ENCODE results near the gene SFRP2. TPM values are rescaled to one million over a fixed set of nuclear protein-coding genes. Genes with fewer than 3 reads are reported as not detected.

The SFRP2 gene
- total and polyA plus RNA-seq, 9 donors = 0.63 to 96.2 (median 11.7) TPM; not detected in 3

DNA sequence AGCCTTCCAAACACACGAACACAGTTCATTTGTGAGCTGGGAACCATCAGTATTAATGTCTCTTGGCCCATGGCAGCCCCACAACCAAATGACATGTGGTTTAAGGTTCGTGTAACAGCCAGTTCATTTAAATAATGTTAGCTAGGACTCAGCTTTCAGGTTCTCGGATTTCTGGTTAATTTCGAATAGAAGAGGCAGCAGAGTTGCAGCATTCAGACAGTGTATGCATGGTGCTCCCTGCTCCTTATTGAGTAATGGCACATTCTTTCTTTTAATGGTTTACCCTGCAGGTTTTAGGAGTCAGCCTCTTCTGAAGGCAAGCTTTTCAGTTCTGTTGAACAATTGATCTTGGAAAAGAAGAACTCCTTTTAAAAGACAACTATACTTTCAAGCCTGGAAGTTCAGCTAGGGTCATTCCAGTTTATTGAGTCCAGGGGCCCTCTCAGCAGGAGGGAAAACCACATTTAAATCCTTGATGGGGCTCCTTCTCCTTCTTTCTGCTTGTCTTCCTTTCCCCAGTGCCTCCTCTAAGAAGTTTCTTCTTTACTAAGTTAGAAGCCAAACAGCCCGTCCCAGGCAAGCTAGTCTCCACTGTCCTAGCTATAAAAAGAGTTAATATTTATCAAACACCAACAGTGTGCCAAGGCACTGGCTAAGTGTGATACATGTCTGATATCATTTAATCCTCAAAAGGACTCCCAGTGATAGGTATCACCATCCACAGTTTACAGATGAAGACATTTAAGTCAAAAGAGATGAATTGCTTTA, 24.1 kb downstream of the SFRP2 start:
- Histone ChIP-seq H3K9me3 (no peaks in the 10 kb centered on the region), H3K4me1 (ENCODE audit: insufficient read depth) (peaks cover 2% of the 10 kb centered on the region), H3K4me3 (no peak overlapping the region), H3K36me3 (no peaks in the 10 kb centered on the region), H3K27ac (no peak overlapping the region), H3K27me3 (no peaks in the 10 kb centered on the region)
- TF ChIP-seq, protein P1, sequence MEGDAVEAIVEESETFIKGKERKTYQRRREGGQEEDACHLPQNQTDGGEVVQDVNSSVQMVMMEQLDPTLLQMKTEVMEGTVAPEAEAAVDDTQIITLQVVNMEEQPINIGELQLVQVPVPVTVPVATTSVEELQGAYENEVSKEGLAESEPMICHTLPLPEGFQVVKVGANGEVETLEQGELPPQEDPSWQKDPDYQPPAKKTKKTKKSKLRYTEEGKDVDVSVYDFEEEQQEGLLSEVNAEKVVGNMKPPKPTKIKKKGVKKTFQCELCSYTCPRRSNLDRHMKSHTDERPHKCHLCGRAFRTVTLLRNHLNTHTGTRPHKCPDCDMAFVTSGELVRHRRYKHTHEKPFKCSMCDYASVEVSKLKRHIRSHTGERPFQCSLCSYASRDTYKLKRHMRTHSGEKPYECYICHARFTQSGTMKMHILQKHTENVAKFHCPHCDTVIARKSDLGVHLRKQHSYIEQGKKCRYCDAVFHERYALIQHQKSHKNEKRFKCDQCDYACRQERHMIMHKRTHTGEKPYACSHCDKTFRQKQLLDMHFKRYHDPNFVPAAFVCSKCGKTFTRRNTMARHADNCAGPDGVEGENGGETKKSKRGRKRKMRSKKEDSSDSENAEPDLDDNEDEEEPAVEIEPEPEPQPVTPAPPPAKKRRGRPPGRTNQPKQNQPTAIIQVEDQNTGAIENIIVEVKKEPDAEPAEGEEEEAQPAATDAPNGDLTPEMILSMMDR (IDR thresholded peaks at IDR 0.05) = no peak
- TF ChIP-seq EP300 (IDR thresholded peaks at IDR 0.05) = no peak
- no peak for TF ChIP-seq POLR2A (IDR thresholded peaks at IDR 0.05)
- WGBS, 3 donors = 38 to 46% (median 45%) methylated on average over 5 of the region's 5 CpGs
- intact Hi-C loops (cut with DNase I) = no loop called here
- no peak for DNase-seq

DNA sequence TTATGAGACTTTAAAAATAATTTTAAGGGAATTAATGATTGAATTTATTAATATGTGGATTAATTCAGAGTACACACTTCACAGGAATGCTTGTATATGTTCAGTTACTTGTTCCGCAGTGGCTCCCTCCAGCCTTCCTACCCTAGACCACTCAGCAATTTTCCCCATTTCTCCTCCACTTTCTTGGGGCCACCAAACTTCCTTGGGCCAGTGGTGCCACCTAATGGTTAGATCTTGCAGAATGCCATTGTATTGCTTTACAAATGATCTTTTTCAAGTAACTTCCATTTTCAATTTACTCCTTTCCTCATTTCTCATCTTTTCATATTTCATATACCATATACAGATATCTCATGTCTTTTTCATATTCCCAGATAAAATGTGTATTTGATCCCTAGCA, 25.5 kb downstream of the SFRP2 start:
- DNase-seq = no peak
- no peaks in the 10 kb centered on the region for H3K9me3 ChIP-seq
- no peaks in the 10 kb centered on the region for H3K36me3 ChIP-seq
- intact Hi-C loops (cut with DNase I) = no loop called here
- whole genome bisulfite sequencing, 3 donors = 95 to 100% (median 96%) methylated on average over 1 of the region's 1 CpG
- peaks cover 2% of the 10 kb centered on the region for H3K4me1 ChIP-seq (ENCODE audit: insufficient read depth)
- TF ChIP-seq POLR2A (IDR thresholded peaks at IDR 0.05) (no peak), EP300 (IDR thresholded peaks at IDR 0.05) (no peak)
- TF ChIP-seq, protein P1 (IDR thresholded peaks at IDR 0.05) = no peak
- no peak overlapping the region for H3K27ac ChIP-seq
- H3K27me3 ChIP-seq = no peaks in the 10 kb centered on the region
- H3K4me3 ChIP-seq = no peak overlapping the region

DNA sequence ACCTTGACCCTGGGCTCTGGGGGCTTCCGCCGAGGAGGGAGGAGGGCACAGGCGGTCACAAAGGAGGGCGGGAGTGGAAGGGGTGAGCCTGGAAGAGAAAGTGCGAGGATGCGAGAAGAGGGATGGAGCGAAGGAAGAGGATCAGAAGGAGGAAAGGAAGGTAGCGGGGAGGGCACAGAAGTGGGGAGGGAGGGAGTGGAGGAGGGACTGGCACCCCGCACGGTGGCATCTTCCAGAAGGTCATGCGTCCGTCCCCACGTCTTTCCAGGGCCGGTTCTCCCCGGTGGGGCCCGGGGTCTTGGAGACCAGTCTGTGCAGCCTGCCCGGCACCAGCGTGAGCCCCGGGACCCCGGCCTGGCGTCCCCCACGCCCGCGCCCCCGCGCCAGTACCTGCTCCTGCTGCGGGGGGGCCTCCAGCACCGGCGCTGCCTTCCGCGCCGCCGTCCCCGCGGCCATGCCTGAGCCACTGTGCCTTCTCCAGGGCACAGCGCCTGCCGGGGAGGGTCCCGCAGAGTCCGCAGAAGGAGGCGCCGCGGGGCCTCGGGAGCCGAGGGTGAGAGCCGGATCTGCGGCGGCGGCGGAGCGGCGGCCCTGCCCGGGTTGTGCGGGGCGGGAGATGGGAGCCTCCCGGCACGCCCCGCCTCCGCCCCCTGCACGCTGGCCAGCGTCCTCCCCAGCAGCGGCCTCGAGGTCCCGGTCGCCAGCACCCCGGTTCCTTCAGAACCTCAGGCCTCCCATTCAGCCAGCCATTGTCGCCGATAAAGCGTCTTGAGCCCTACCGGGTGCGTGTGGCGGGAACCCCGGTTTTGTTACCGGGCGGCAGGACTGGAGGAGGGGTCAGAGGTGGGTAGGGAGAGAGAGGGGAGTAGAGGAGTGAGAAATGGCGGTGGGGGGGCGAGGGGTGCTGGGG, 29.2 kb downstream of the SFRP2 start, which contains the start of gene RNF175:
Gene RNF175 (minus strand): TSS at position 618 of the 910 bp plus-strand sequence. CDS start 162 bp downstream, at position 456.
- intact Hi-C loops (cut with DNase I) = no loop called here
- WGBS, 3 donors = 4 to 7% (median 4%) methylated on average over 36 to 76 of the region's 76 CpGs
- Histone ChIP-seq H3K9me3 (no peaks in the 10 kb centered on the region), H3K27me3 (no peaks in the 10 kb centered on the region), H3K36me3 (no peaks in the 10 kb centered on the region), H3K27ac (no peak within 1 kb of the TSS), H3K4me3 (peak within 1 kb of the TSS; percentile 15), H3K4me1 (ENCODE audit: insufficient read depth) (peaks cover 2% of the 10 kb centered on the region)
- DNase-seq = no peak
- TF ChIP-seq, protein P1 (IDR thresholded peaks at IDR 0.05) = no peak
- TF ChIP-seq EP300 (IDR thresholded peaks at IDR 0.05) (no peak), POLR2A (IDR thresholded peaks at IDR 0.05) (no peak)

DNA sequence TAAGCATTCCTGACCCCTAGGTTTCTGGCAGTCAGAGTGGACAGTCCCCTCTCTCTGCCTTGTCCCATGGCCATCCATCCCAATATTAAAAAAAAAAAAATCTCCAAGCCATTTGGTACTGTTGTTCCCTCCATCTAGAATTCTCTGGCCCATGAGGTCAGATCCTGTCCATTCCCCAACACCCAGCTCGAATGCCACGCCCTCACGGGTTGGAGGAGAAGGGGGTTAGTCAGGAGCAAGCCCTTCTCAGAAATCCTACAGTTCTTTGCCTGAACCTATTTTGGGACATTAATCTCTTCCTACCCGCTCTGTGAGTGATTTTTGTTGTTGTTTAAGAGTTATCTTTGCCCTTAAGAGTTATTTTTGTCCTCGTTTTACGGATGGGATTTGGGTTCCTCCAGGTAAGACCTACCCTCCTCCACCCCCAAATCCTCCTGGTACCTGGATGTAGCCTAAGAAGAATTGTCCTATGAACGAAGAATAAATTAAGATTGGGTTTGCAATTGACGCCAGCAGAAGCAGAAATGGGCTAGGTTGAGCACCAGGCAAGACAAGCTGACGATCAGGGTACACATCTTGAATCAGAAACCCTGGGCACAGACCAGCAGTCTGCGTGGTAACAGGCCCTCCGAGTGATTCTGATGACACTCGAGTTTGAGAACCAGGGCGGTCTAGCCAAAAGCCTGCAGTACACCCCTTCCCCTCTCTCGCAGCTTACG, 30.0 kb downstream of the SFRP2 start:
- Histone ChIP-seq H3K27me3 (no peaks in the 10 kb centered on the region), H3K4me1 (ENCODE audit: insufficient read depth) (peaks cover 2% of the 10 kb centered on the region), H3K36me3 (no peaks in the 10 kb centered on the region), H3K9me3 (no peaks in the 10 kb centered on the region), H3K4me3 (no peak overlapping the region), H3K27ac (no peak overlapping the region)
- no peak for DNase-seq
- intact Hi-C loops (cut with DNase I) = no loop called here
- 56 to 64% (median 63%) methylated on average over 15 of the region's 15 CpGs for WGBS, 3 donors
- TF ChIP-seq EP300 (IDR thresholded peaks at IDR 0.05) = no peak
- TF ChIP-seq POLR2A (IDR thresholded peaks at IDR 0.05) = no peak
- TF ChIP-seq, protein P1 (IDR thresholded peaks at IDR 0.05) = no peak
